GM21381 (cell line): ENCODE measurements around the gene CLSTN2.

Experiments
- ATAC-seq: cut with Tn5 transposase; IDR thresholded peaks from one replicate; pipeline ENCODE4 v1.9.1; 2021; ENCODE audit warnings: mild to moderate bottlenecking, moderate library complexity; ENCODE audit not compliant: unreplicated experiment

CLSTN2 gene

DNA sequence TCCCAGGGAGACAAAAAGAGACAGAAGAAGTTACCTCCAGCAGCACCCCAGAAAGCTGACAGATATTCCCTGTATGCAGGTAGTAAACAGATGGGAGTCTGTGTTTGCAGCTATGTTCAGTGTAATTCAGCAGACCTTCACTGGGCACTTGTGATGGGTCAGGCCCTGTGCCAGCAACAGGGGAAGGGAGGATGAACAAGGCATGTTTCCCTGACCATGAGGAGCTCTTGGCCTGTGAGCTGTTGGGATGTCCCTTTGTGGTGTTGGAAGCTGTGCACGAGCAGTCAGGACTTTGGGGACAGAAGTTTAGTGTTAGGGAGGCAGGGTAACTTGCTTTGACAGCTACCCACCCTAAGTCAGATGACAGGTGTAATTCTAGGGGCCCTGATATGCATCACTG, 636.9 kb downstream of the CLSTN2 start:
- no peak for ATAC-seq

DNA sequence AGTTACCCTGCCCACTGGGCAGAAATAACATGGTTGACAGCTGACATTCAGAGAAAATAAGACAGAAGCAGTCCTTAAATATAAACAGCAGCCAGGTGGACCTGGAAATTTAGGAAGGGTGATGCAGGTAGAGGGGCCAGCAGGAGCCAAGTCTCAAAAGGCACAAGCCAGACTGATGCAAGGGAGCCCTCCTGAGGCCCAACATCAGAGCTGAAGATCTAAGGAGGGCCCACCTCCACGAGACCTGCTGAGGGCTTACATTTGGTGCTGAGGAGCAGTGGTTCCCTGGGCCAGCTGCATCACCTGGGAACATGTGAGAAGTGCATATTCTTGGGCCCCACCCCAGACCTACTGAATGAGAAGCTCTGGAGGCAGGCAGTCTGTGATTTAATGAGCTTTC, 637.3 kb downstream of the CLSTN2 start:
- ATAC-seq = no peak

DNA sequence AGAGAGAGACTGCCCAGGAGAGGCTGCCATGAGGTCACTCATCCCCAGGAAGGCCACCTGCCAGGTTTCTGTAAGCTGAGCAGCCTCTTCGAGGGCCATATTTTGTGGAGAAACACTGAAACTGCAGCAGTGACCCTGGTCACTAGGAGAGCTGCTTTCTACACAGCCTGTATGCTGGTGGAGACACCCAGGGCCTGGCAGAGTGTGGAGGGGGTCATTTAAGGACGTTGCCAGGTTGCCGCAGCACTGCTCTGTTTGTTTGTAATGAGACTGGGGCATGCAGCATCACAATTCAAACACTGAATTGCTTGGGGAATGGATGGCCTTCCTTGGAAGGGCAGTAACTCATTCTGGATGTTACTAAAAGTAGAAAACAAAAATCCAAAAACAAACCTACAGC, 638.0 kb downstream of the CLSTN2 start:
- no peak for ATAC-seq

DNA sequence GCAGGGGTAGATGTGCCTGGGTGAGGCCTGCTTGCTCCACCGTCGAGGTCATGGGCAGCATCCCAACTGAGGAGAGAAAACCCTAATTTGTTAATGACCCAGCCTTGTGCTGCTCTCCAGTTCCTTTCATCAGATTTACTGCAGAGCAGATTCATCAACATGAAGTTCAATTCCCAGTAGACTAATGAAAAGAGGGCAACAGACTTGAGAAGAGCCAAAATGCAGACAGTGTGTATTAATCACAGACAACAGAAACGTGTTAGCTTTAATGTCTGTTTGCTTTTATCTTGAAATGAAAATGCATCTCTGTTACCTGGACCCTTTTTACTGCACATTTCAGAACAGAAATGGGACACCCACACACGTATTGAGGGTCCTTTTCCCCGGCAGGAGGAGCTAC, 639.4 kb downstream of the CLSTN2 start:
- ATAC-seq = no peak

DNA sequence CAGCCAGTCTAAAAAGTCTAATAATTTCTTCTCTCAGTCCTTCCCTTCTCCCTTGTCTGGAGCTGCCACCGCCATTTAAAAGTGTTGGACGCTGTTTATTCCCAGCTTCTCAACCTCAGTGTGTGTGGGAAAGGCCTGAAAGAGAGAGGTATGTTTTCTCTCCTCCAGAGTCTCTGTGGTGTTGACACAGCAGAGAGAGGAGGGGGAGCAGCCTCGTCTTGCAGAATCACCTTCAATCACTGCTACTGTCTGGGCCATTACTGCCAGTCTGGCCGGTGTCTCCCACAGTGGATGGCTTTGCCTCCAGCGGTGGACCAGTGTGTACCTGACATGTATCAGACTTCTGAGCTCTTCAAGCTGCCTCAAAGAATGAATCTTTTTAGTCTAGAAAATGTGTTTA, 641.5 kb downstream of the CLSTN2 start:
- ATAC-seq = no peak

DNA sequence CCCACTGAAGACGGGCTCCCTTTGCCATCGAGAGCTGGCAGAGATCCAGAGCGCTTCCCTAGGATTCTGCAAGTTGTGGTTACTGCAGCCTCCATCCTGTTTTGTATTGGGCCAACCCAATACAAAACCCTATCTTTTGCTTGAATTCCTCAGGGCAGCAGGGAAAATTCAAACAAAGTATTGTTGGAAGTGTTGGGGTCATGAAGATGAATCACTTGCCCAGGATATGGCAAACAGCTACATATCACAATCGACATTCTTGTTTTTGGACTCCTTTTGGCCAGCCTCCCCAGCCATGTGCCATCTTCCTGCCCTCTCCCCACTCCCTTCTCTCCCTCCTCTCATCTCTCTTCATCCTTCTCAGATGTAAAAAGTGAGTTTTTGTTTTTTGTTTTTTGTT, 642.9 kb downstream of the CLSTN2 start:
- no peak for ATAC-seq

DNA sequence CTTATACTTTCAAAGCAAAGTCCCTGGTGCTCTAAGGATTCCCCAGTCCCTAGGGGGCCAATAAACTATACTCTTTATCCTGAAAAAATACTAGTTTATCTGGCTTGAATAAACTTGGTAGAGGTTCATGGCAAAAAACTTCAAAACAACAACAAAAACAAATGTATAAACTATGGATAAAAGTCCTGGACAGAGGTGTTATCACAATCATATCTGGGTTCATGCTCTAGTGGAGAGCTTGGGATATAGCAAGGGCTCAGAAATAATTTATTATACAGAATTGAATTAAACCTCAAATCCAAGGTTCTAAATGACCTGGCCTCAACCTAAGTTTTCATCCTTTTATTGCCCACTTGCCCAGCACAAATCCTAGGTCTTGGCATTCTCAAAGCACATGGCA, 644.3 kb downstream of the CLSTN2 start:
- ATAC-seq = no peak

DNA sequence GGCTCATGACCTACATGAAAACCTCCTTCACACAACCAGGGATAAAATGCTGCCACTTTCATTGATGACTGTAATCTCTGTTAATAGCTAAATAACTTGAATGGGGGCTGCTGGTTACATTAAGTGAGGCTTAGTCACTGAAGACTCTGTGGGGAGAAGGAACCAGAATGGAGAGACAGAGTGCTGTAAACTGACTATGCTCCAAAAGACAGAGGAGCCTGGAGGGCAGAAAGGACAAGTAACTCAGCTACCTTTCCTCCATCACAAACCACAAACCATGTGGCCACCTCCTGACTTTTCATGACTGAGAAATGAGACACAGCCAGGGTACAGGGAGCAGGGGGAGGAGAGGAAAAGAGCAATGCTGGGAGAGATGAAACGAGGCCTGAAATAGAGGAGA, 645.8 kb downstream of the CLSTN2 start:
- no peak for ATAC-seq

DNA sequence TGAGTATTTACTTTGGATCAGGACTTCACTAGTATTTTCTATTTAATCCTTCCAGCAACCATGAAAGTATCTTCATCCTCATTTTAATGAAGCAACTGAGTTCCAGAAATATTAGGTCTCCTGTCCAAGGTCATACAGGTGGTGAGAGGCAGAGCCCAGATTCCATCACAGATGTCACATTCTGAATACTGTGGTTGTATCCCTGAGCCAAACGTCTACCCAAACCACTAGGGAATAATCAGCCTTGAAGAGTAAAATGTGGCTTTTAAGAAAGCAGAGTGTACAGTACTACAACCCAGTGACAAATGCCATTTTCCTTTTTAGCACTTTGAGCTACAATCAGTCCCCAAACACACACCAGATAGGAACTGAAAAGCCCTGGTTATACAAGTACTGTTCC, 649.6 kb downstream of the CLSTN2 start:
- no peak for ATAC-seq

DNA sequence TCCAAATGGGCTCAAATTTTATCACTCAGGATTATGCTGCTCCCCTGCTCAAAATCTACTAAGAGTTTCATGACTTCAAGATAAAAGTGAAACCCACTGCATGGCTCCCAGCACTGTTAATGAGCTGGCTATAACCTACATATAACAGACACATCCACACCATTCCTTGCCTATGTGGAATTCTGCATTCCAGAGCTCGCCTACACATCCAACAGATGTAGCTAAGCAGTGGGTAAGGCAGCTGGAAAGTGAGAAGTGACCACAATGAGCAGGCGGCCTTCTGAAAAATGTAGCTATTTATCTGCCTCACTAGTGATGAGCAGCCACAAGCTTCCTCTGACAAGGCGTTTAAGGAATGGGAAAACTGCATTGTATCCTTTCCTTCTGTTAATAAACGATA, 650.8 kb downstream of the CLSTN2 start:
- ATAC-seq = no peak

DNA sequence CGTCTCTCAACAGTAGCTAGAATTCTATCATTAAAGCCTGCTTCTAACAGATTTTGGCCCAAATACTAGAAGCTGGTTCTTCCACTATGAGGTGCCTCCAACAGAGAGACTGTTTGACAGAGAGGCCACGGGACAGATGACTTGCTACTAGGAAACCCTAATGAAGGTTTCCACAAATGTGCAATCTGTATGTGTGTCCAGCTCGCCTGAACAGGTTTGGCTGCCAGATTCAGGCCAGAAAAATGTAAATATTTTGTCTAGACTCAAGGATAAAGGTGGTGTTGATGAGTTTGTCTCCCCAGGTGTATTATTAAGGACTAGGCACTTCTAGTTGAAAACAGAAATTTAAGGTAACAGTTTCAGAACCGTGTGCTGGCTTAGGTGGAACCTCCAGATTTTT, 651.3 kb downstream of the CLSTN2 start:
- ATAC-seq = no peak

DNA sequence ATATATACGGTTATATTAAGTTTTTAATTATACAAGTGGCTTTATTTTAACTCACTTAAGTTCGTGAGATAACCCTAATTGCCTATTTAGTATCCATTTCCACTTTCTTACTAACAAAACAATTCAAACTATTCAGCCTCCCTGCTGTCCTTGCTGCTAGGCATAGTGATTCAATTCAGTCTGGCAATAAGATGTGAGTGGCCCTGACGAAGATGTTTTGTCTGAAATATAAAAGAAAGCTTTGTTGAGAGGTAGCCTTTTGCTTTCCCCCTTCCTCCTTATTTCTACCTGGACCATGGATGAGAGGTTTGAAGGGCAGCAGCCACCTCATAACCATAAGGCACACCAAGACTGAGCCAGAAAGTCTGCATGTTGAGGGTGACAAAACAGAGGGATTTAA, 653.6 kb downstream of the CLSTN2 start:
- ATAC-seq = no peak

DNA sequence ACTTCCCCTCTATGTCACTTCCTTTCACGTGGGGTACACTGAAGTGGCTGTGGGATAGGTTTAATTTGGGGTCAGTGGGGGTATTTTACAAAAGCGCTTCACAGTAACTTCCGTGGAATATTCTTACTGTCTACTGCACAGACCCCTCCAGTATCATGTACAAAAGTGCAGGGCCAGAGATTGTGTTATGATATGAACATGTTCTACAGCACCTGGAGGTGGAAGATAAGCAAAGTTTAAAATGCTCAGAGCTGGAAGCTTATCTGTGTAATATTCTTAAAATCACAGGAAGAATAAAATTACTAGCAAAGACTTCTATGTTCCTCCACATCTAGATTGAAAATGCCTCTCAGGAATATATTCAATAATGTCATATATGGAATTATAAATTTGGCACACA, 658.8 kb downstream of the CLSTN2 start:
- ATAC-seq = no peak

DNA sequence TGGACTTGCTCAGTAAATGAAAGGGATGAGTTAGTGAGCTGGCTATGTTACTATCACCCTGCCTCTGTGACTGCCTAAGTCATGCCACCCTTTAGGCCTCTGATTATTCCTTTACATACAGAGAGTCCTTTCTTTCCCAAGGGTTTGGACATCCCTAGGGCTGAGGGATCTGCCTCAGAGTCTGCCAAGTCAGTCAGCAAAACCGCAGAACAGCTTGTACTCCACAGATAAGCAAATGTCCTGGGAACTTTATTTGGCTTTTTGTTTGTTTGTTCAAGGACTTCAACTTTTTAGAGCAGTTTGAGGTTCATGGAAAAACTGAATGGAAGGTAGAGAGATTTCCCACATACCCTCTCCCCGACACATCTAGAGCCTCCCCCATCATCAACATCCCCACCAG, 660.3 kb downstream of the CLSTN2 start:
- ATAC-seq = no peak

DNA sequence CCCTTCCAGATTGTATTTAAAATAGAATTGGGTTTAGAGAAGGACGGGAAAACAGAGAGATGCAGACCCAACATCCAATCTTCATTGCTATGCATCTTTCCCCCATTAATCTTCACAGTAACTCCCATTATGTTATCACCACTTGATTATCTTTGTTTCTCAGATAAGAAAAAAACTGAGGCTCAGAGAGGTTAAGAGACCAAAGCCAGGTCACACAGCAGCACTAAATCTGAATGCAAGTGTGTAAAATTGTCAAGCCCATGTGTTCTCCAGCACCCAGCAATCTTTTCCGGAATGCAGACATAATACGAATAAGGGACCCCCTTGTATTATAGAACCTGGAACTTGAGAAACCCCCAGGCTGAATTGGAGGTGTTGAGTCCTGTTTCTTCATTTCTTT, 662.4 kb downstream of the CLSTN2 start:
- ATAC-seq = no peak

DNA sequence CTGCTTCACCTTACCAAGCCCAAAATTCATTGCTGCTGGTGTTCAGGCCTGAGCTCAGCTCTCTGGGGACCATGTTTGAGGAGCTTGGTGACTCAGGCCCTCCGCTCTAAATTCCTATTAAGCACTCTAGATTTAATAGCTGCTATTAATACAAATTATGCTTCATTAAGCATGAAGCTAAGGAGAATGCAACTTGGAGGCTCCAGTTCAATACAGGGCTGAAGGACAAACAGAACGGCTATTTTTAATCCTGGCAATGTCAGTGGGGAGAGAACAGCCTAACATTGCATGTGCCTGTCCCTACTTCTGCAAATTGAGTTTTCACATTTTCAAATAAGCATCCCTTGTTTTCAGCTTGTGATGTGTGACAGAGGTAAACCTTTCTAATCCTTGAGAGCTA, 662.8 kb downstream of the CLSTN2 start:
- no peak for ATAC-seq

DNA sequence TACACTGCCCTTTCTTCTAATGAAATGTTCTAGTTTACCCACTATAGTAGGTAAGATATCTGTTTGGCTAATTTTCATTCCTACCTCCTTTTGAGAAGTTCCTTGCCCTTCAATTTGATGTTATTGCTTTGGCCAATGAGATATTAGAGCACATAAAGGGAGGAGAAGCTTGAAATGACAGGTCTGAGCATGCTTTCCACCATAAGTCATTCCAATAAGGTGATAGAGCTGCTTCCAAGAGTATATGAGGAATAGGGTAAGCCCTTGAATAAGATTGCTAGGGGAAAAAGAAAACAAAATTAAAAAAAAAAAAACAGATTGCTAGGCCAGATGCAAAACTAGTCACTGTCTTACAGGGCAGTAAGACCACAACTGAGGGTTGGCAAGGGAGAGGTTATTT, 664.0 kb downstream of the CLSTN2 start:
- ATAC-seq = no peak

DNA sequence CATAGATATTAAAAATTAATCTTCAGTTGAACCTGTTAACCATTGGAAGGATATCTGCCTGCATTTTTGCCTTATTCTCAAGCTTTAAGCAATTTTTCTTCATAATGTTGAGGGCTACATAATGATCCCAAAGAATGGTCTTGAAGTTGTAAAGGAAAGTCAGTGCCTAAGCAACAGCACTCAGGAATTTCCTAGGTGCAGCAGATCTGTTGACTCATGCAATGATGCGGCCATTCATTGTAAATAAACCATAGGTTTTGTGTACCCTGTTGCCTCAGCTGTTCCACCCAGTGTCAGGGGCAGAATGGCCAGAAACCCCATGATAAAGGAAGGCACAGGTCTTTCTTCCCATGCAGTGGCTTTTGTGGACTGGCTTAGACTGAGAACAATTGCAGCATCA, 664.5 kb downstream of the CLSTN2 start:
- no peak for ATAC-seq

DNA sequence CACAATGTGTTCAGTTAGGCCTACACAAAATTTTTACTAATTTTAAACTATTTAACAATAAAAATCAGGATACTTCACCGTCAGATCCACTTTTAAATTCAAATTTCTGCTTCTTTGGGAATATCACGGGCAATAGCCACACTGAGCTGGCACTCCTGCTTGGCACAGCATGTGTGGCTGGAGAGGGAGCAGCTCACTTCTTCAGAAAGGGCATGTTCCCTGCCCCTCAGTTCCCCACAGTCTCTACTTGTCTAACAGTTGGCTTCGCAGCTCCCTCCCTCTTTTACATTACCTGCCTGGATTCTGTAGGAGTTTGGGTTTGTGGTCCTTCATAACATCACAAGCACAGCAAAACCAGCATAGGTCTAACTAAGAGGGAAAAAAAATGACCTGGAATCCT, 666.9 kb downstream of the CLSTN2 start:
- ATAC-seq = no peak

DNA sequence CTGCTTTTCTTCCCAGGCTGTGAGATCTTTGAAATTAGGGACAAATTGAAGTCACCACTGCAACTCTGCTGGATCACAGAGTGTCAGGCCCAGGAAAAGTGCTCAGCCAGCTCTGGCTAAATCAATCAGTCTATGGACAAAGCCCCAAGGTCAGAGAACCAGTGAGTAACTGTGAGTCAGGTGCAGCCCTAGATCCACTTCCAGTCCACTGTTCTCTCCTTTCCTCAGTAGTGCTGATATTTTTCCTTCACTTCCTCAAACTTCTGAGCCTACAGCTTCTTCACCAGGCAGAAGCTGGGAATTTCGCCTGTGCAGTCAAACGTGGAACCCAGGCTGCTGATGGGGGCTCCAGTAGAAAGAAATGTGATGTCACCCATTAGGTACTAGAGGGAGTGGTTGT, 667.8 kb downstream of the CLSTN2 start:
- no peak for ATAC-seq

DNA sequence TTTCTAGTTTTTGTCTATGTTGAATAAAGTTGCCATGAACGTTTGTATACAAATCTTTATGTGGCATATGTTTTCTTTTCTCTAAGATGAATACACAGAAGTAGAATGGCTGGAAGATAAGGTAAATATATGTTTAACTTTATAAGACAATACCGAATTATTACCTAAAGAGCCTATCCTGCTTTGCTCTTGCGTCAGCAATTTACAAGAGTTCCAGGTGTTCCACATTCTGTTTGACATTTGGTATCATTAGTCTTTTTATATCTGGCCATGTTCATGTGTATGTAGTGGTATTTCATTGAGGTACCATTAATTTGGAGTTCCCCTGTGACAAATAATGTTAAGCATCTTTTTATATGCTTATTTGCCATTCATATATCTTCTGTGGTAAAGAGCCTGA, 668.8 kb downstream of the CLSTN2 start:
- no peak for ATAC-seq

DNA sequence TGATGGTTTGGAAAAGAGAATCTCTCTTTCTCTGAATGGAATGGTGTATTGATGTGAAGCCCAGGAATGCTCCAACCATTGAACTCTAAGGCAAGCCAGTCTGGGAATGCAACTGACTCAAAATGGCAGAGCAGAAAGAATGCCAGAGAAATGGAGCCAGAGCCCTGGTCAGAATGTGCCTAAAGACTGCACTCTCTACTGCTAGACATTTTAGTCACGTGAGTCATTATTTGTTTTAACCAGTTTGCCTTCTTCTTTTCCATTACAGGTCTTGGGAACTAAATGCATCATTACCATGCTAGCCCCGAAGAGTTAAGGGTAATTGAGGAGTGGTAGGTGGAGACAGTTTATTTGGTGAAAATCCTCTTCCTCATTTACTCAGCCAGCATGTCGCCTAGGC, 675.6 kb downstream of the CLSTN2 start:
- no peak for ATAC-seq

DNA sequence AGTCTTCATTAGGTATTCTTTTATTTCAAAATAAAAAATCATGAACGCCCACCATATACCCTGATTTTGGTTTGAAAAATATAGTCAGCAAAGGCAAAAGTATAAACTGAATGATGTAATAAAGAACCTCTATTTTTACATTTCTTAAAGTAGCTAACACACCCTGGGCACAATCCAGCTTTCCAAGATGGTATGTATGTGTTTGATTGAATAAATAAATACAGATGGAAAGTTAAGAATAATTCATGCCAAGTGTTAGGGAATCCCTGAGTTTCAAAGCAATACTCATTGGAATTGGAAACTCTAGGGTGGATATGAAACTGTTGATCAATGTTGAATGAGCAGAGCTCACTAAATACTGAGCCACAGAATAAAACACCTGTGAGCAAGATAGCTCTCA, 679.0 kb downstream of the CLSTN2 start:
- no peak for ATAC-seq

DNA sequence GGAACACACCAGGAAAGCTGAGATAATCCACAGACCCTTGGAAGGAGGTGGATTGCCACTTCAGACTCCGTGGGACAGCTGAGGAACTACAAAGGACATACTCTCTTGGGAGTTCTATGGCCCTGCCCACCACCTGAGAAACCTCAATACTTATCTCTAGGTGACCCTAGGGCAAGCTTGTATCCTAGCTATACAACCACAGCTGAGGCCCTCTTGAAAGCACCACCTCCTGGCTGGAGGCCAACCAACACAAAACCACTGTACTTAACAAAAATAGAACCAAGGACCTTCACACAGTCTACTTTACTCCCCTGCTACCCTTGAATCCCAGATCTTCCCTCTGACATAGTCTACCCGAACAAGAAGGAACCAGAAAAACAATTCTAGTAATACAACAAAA, 682.1 kb downstream of the CLSTN2 start:
- ATAC-seq = no peak
